OCI-LY1 (cell line): ENCODE results near the gene NUMBL.

Source experiments
- EZH2 ChIP-seq: fragments of 200-600 bp; sonication (generic), shearing (Covaris generic); IDR thresholded peaks from 2 replicates; pipeline ENCODE4 v1.8.0; 2017; ENCODE audit warnings: borderline replicate concordance, mixed run types, mild to moderate bottlenecking, antibody characterized with exemption, low read length, moderate library complexity, mixed read lengths
- TF ChIP-seq, protein P1 (sequence below): fragments of 200-600 bp; sonication (generic), shearing (Covaris generic); IDR thresholded peaks from 2 replicates; pipeline ENCODE4 v1.5.1; 2017; ENCODE audit warnings: mild to moderate bottlenecking, antibody characterized with exemption, low read length, moderate library complexity, mixed read lengths

DNA sequence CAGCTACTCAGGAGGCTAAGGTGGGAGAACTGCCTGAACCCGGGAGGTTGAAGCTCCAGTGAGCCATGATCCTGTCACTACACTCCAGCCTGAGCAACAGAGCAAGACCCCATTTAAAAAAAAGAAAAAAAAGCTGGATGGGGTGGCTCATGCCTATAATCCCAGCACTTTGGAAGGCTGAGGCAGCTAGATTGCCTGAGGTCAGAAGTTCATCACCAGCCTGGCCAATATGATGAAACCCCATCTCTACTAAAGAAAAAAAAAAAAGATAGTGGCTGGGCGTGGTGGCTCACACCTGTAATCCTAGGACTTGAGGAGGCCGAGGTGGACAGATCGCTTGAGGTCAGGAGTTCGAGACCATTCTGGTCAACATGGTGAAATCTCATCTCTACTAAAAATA, 74.3 kb downstream of the NUMBL start:
- TF ChIP-seq, protein P1, sequence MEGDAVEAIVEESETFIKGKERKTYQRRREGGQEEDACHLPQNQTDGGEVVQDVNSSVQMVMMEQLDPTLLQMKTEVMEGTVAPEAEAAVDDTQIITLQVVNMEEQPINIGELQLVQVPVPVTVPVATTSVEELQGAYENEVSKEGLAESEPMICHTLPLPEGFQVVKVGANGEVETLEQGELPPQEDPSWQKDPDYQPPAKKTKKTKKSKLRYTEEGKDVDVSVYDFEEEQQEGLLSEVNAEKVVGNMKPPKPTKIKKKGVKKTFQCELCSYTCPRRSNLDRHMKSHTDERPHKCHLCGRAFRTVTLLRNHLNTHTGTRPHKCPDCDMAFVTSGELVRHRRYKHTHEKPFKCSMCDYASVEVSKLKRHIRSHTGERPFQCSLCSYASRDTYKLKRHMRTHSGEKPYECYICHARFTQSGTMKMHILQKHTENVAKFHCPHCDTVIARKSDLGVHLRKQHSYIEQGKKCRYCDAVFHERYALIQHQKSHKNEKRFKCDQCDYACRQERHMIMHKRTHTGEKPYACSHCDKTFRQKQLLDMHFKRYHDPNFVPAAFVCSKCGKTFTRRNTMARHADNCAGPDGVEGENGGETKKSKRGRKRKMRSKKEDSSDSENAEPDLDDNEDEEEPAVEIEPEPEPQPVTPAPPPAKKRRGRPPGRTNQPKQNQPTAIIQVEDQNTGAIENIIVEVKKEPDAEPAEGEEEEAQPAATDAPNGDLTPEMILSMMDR, result no peak
- no peak for TF ChIP-seq EZH2
